IMR-90 (cell line): ENCODE data around the gene PIP5K1B. TPM values are rescaled to one million over a fixed set of nuclear protein-coding genes. Genes with fewer than 3 reads are reported as not detected.

Experiments
- ATAC-seq: fragments of 200-7000 bp; cut with Tn5 transposase; 2 replicates; pipeline ENCODE4 v1.9.1; 2020; ENCODE audit warnings: low read depth, mild to moderate bottlenecking, moderate library complexity
- BruUV-seq: library from RNA; stranded (reverse); fragments of 400-500 nt; replicated peaks from 2 replicates; lab custom pipeline; 2021; lab: Mats Ljungman, UMichigan
- CTCF ChIA-PET: fragments of 300-600 bp; formaldehyde crosslinking; extraction: SDS; loops from one replicate; lab custom pipeline; 2021; ENCODE audit warnings: antibody characterized with exemption; lab: Yijun Ruan, JAX
- POLR2A ChIA-PET: fragments of 300-600 bp; sonication (Branson Sonifier 250); formaldehyde crosslinking; loops from one replicate; lab custom pipeline; 2022; ENCODE audit warnings: antibody characterized with exemption; ENCODE audit not compliant: unreplicated experiment; lab: Charles Lee
- DNase-seq: peaks from one replicate; pipeline ENCODE4 v3.0.0; 2013
- H2AFZ ChIP-seq: replicated peaks from 2 replicates; pipeline ENCODE3; 2013; ENCODE audit warnings: low read length, mild to moderate bottlenecking; ENCODE audit not compliant: poor library complexity
- H2AK5ac ChIP-seq: 2 replicates; pipeline ENCODE4 v1.6.1; 2013; ENCODE audit warnings: low read depth, low read length, inconsistent platforms
- H2AK9ac ChIP-seq: replicated peaks from 2 replicates; pipeline ENCODE3; 2013; ENCODE audit warnings: mild to moderate bottlenecking, low read depth, low read length, moderate library complexity; ENCODE audit not compliant: poor library complexity
- H2BK120ac ChIP-seq: 2 replicates; pipeline ENCODE4 v1.6.1; 2013; ENCODE audit warnings: low read depth, low read length, inconsistent platforms
- H2BK15ac ChIP-seq: 3 replicates; pipeline ENCODE4 v1.6.1; 2013; ENCODE audit warnings: low read depth, low read length, inconsistent platforms
- H2BK20ac ChIP-seq: 2 replicates; pipeline ENCODE4 v1.6.1; 2013; ENCODE audit warnings: low read depth, mild to moderate bottlenecking, inconsistent platforms, low read length, moderate library complexity
- H2BK5ac ChIP-seq: 2 replicates; pipeline ENCODE4 v1.6.1; 2013; ENCODE audit warnings: mild to moderate bottlenecking, low read depth, low read length, inconsistent platforms; ENCODE audit not compliant: poor library complexity, severe bottlenecking
- H3K14ac ChIP-seq: replicated peaks from 2 replicates; pipeline ENCODE4 v1.6.1; 2013; ENCODE audit warnings: low read depth, low read length, inconsistent platforms
- H3K18ac ChIP-seq: 2 replicates; pipeline ENCODE4 v1.6.1; 2013; ENCODE audit warnings: low read depth, low read length, control low read depth
- H3K23ac ChIP-seq: 2 replicates; pipeline ENCODE4 v1.6.1; 2013; ENCODE audit warnings: low read depth, low read length, inconsistent platforms
- H3K27ac ChIP-seq: 2 replicates; pipeline ENCODE4 v1.5.1; 2013; ENCODE audit warnings: mild to moderate bottlenecking, control low read depth, low read length; ENCODE audit not compliant: insufficient read depth
- H3K27me3 ChIP-seq: 2 replicates; pipeline ENCODE4 v1.6.1; 2013; ENCODE audit warnings: low read length; ENCODE audit not compliant: control insufficient read depth, insufficient read depth
- H3K36me3 ChIP-seq: 2 replicates; pipeline ENCODE4 v1.6.1; 2013; ENCODE audit warnings: low read length, mixed read lengths; ENCODE audit not compliant: control insufficient read depth, insufficient read depth
- H3K4ac ChIP-seq: 2 replicates; pipeline ENCODE4 v1.6.1; 2013; ENCODE audit warnings: low read depth, low read length, inconsistent platforms
- H3K4me1 ChIP-seq: 2 replicates; pipeline ENCODE4 v1.6.1; 2013; ENCODE audit warnings: low read length, mixed read lengths; ENCODE audit not compliant: control insufficient read depth, insufficient read depth
- H3K4me2 ChIP-seq: 2 replicates; pipeline ENCODE4 v1.6.1; 2013; ENCODE audit warnings: low read depth, mild to moderate bottlenecking, control low read depth, low read length, moderate library complexity
- H3K4me3 ChIP-seq: 2 replicates; pipeline ENCODE4 v1.5.1; 2013; ENCODE audit warnings: low read depth, mild to moderate bottlenecking, control low read depth, low read length, moderate library complexity; ENCODE audit not compliant: insufficient read depth
- H3K56ac ChIP-seq: 2 replicates; pipeline ENCODE4 v1.6.1; 2013; ENCODE audit warnings: low read length, inconsistent platforms; ENCODE audit not compliant: insufficient read depth; ENCODE audit errors: extremely low read depth
- H3K79me1 ChIP-seq, 2 experiments: 2 replicates each; pipeline ENCODE4 v1.6.1; 2013; ENCODE audit warnings: low read length in 2 of 2, inconsistent platforms in 1 of 2, low read depth in 1 of 2
- H3K9ac ChIP-seq: 2 replicates; pipeline ENCODE4 v1.6.1; 2013; ENCODE audit warnings: low read depth, low read length, control low read depth
- H3K9me1 ChIP-seq: 2 replicates; pipeline ENCODE4 v1.6.1; 2013; ENCODE audit warnings: low read length, inconsistent platforms; ENCODE audit not compliant: insufficient read depth
- H3K9me3 ChIP-seq: 2 replicates; pipeline ENCODE4 v1.6.1; 2013; ENCODE audit warnings: low read length; ENCODE audit not compliant: control insufficient read depth, insufficient read depth
- H4K20me1 ChIP-seq: 2 replicates; pipeline ENCODE4 v1.6.1; 2013; ENCODE audit warnings: low read length, inconsistent platforms; ENCODE audit not compliant: insufficient read depth
- H4K5ac ChIP-seq: 2 replicates; pipeline ENCODE4 v1.6.1; 2013; ENCODE audit warnings: mild to moderate bottlenecking, low read depth, low read length, control low read depth
- H4K8ac ChIP-seq, 2 experiments: 2 replicates each; pipeline ENCODE4 v1.6.1; 2013; ENCODE audit warnings: low read depth in 2 of 2, low read length in 2 of 2, control low read depth in 1 of 2, inconsistent platforms in 1 of 2
- H4K91ac ChIP-seq: 2 replicates; pipeline ENCODE4 v1.6.1; 2013; ENCODE audit warnings: low read depth, low read length, inconsistent platforms; ENCODE audit not compliant: insufficient read depth
- BHLHE40 ChIP-seq: fragments of 150-350 bp; IDR thresholded peaks from 2 replicates; pipeline ENCODE4 v1.6.1; 2016; ENCODE audit warnings: mild to moderate bottlenecking, low read depth, low read length
- CEBPB ChIP-seq: IDR thresholded peaks from 2 replicates; pipeline ENCODE4 v1.6.1; 2012; ENCODE audit warnings: low read depth, low read length, improper control_type of control experiment
- CHD1 ChIP-seq: IDR thresholded peaks from 2 replicates; pipeline ENCODE4 v1.6.1; 2012; ENCODE audit warnings: low read depth, low read length, improper control_type of control experiment
- FOS ChIP-seq: fragments of 150-350 bp; IDR thresholded peaks from 2 replicates; pipeline ENCODE4 v1.6.1; 2016; ENCODE audit warnings: low read depth, low read length
- MAFK ChIP-seq: IDR thresholded peaks from 2 replicates; pipeline ENCODE4 v1.6.1; 2012; ENCODE audit warnings: low read depth, low read length, improper control_type of control experiment
- MAZ ChIP-seq: IDR thresholded peaks from 2 replicates; pipeline ENCODE4 v1.6.1; 2012; ENCODE audit warnings: low read depth, mild to moderate bottlenecking, low read length, improper control_type of control experiment, moderate library complexity, borderline replicate concordance
- MXI1 ChIP-seq: IDR thresholded peaks from 2 replicates; pipeline ENCODE4 v1.6.1; 2012; ENCODE audit warnings: low read depth, mild to moderate bottlenecking, low read length, moderate library complexity, borderline replicate concordance
- NFE2L2 ChIP-seq: fragments of 150-350 bp; IDR thresholded peaks from 2 replicates; pipeline ENCODE4 v1.6.1; 2016; ENCODE audit warnings: low read depth, mild to moderate bottlenecking, low read length
- POLR2A ChIP-seq: IDR thresholded peaks from 2 replicates; pipeline ENCODE4 v1.6.1; 2012; ENCODE audit warnings: mild to moderate bottlenecking, low read depth, low read length
- RAD21 ChIP-seq: IDR thresholded peaks from 2 replicates; pipeline ENCODE4 v1.6.1; 2012; ENCODE audit warnings: low read length, improper control_type of control experiment
- RCOR1 ChIP-seq: IDR thresholded peaks from 2 replicates; pipeline ENCODE4 v1.6.1; 2012; ENCODE audit warnings: mild to moderate bottlenecking, low read length, improper control_type of control experiment; ENCODE audit not compliant: insufficient replicate concordance
- RFX5 ChIP-seq: IDR thresholded peaks from 2 replicates; pipeline ENCODE4 v1.8.0; 2012; ENCODE audit warnings: low read depth, mild to moderate bottlenecking, low read length, moderate library complexity
- SMC3 ChIP-seq: fragments of 150-350 bp; IDR thresholded peaks from 2 replicates; pipeline ENCODE4 v1.6.1; 2016; ENCODE audit warnings: low read depth, mild to moderate bottlenecking, antibody characterized with exemption, low read length, moderate library complexity
- WGBS, 2 experiments: methylation state at CpG; one replicate each; pipeline versions ENCODE4 v1.1.5 to v1.1.7; 2013; ENCODE audit warnings: missing lambda C conversion rate in 2 of 2; ENCODE audit not compliant: insufficient read length in 1 of 2; ENCODE audit errors: extremely low coverage in 2 of 2; 5-methylcytosine and 5-hydroxymethylcytosine counted together
- dilution Hi-C: fragments of 300-500 bp; cut with HindIII; formaldehyde crosslinking; loops from one replicate; pipeline ENCODE4 v1.14.3; 2018; ENCODE audit warnings: low sequenced_read_pairs; ENCODE audit not compliant: unreplicated experiment
- in situ Hi-C: fragments of 300-500 bp; cut with MboI; formaldehyde crosslinking; loops from 3 replicates; pipeline ENCODE4 v1.14.3; 2019; ENCODE audit warnings: low sequenced_read_pairs, inconsistent platforms, mixed read lengths
- intact Hi-C: fragments of 100-400 bp; cut with micrococcal nuclease; formaldehyde crosslinking; loops from 2 replicates; pipeline ENCODE4 v1.10.0; 2022
- polyA plus RNA-seq, 3 experiments: library from polyadenylated mRNA; depleted of rRNA; stranded (reverse); fragments of >200 nt; gene quantifications; 2 replicates each; pipeline ENCODE4 v1.2.3, GENCODE V29; 2012; ENCODE audit warnings: low replicate concordance in 1 of 3
- total RNA-seq: library from RNA; depleted of rRNA; stranded (reverse); fragments of >200 nt; gene quantifications from 2 replicates; pipeline ENCODE4 v1.2.3, GENCODE V29; 2012
- TF ChIP-seq, protein P1 (sequence below): fragments of 150-350 bp; IDR thresholded peaks from 2 replicates; pipeline ENCODE4 v1.6.1; 2016; ENCODE audit warnings: low read depth, mild to moderate bottlenecking, low read length, moderate library complexity, borderline replicate concordance
- TF ChIP-seq, protein P2 (sequence below): conservative IDR thresholded peaks from 2 replicates; pipeline ENCODE4 v1.5.1; 2012; ENCODE audit warnings: mild to moderate bottlenecking, low read depth, low read length, improper control_type of control experiment
- TF ChIP-seq, protein P3 (sequence below): fragments of 150-350 bp; IDR thresholded peaks from 2 replicates; pipeline ENCODE4 v1.6.1; 2017; ENCODE audit warnings: mild to moderate bottlenecking, antibody characterized with exemption, low read length, low read depth

The PIP5K1B gene
- total and polyA plus RNA-seq, 2 of the 4 experiments (the other 2 are of a cell fraction) = not detected

DNA sequence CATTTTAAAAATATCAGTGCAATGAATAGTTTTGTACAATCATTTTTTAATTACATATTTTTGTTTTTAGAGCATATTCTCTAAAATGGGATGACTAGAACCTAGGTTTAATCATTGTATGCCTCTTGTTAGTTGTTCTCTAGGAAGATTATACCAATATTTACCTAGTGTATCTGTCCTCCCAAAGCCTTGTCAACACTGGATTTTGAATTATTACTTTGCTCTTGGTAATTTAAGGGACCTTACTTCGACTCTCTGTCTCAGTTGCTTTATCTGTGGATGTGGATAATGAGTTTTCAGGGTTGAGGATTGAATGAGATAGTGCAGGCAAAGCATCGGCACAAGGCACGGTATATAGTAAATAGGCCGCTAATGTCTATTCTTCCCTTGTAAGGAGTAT, 10.9 kb upstream of the PIP5K1B start:
- Histone ChIP-seq H3K18ac (no peak overlapping the region), H2BK5ac (no peak overlapping the region), H4K20me1 (no peaks in the 10 kb centered on the region), H3K14ac (no peak overlapping the region), H2BK120ac (no peak overlapping the region), H3K56ac (no peak overlapping the region), H4K91ac (no peak overlapping the region), H3K27ac (no peak overlapping the region), H2BK15ac (no peak overlapping the region), H3K79me1 (no peaks in the 10 kb centered on the region), H2BK20ac (no peak overlapping the region), H4K8ac (no peak overlapping the region), H3K9me1 (no peaks in the 10 kb centered on the region), H3K36me3 (no peaks in the 10 kb centered on the region), H3K9ac (no peak overlapping the region), H4K5ac (no peak overlapping the region), H3K4me1 (no peaks in the 10 kb centered on the region), H3K4ac (no peak overlapping the region), H3K4me3 (no peak overlapping the region), H2AK9ac (no peak overlapping the region), H3K23ac (no peak overlapping the region), H3K27me3 (no peaks in the 10 kb centered on the region; the same call in 1 of the 2 replicates), H2AFZ (no peak overlapping the region), H3K9me3 (no peaks in the 10 kb centered on the region), H2AK5ac (no peak overlapping the region), H3K4me2 (no peak overlapping the region)
- no TSS peak for BruUV-seq
- TF ChIP-seq CEBPB (no peak), RCOR1 (no peak), RAD21 (no peak), MAFK (no peak), MXI1 (no peak), SMC3 (no peak), FOS (no peak), MAZ (no peak), BHLHE40 (no peak), RFX5 (no peak), NFE2L2 (no peak), POLR2A (no peak), CHD1 (no peak)
- TF ChIP-seq, protein P1, sequence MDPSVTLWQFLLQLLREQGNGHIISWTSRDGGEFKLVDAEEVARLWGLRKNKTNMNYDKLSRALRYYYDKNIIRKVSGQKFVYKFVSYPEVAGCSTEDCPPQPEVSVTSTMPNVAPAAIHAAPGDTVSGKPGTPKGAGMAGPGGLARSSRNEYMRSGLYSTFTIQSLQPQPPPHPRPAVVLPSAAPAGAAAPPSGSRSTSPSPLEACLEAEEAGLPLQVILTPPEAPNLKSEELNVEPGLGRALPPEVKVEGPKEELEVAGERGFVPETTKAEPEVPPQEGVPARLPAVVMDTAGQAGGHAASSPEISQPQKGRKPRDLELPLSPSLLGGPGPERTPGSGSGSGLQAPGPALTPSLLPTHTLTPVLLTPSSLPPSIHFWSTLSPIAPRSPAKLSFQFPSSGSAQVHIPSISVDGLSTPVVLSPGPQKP = no peak
- TF ChIP-seq, protein P2, sequence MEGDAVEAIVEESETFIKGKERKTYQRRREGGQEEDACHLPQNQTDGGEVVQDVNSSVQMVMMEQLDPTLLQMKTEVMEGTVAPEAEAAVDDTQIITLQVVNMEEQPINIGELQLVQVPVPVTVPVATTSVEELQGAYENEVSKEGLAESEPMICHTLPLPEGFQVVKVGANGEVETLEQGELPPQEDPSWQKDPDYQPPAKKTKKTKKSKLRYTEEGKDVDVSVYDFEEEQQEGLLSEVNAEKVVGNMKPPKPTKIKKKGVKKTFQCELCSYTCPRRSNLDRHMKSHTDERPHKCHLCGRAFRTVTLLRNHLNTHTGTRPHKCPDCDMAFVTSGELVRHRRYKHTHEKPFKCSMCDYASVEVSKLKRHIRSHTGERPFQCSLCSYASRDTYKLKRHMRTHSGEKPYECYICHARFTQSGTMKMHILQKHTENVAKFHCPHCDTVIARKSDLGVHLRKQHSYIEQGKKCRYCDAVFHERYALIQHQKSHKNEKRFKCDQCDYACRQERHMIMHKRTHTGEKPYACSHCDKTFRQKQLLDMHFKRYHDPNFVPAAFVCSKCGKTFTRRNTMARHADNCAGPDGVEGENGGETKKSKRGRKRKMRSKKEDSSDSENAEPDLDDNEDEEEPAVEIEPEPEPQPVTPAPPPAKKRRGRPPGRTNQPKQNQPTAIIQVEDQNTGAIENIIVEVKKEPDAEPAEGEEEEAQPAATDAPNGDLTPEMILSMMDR = no peak
- TF ChIP-seq, protein P3, sequence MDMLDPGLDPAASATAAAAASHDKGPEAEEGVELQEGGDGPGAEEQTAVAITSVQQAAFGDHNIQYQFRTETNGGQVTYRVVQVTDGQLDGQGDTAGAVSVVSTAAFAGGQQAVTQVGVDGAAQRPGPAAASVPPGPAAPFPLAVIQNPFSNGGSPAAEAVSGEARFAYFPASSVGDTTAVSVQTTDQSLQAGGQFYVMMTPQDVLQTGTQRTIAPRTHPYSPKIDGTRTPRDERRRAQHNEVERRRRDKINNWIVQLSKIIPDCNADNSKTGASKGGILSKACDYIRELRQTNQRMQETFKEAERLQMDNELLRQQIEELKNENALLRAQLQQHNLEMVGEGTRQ = no peak
- in situ Hi-C loops (no loop called here), dilution Hi-C loops (no loop called here), intact Hi-C loops (no loop called here)
- POLR2A ChIA-PET = no interaction called here
- CTCF ChIA-PET = no interaction called here
- ATAC-seq (no peak), DNase-seq (no peak)
- 0% methylated on average over 1 of the region's 4 CpGs; no CpG with 5 or more reads in 1 of the 2 experiments for WGBS, 2 experiments
